Measurements from ENCODE around the gene JAK1.

Gene JAK1

GRCh38 chr1:64873576-64873975, 92.8 kb downstream of the JAK1 start:
- H3K4me3 ChIP-seq (replicated peaks; ENCODE audit: low read depth, low read length) = no peak overlapping the region
- no peak for TF ChIP-seq CTCF (IDR thresholded peaks at IDR 0.05; ENCODE audit: low read length, missing control alignments)
- no peak for DNase-seq (ENCODE audit: low read depth)

DNA sequence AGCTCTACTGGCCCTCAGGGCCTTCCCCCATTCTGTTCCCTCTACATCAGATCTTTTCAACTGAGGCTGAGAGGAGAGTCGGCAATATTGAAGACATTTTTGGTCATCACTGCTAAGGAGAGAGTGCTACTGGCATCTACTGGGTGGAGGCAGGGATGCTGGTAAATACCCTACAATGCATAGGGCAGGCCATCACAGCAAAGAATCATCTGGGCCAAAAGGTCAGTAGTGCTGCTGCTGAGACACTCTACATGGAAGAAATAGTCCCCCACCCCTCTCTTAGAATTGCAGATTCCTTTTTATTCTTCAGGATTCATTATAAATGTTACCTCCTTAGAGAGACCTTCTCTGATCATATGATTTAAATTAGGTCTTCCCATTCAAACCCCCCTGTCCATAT, 94.3 kb downstream of the JAK1 start:
- TF ChIP-seq CTCF (IDR thresholded peaks at IDR 0.05; ENCODE audit: low read length, missing control alignments) = no peak
- no peak overlapping the region for H3K4me3 ChIP-seq (replicated peaks; ENCODE audit: low read depth, low read length)
- DNase-seq (ENCODE audit: low read depth) = no peak

- DNase-seq (ENCODE audit: low read depth) = no peak
- no peak overlapping the region for H3K4me3 ChIP-seq (replicated peaks; ENCODE audit: low read depth, low read length)
- no peak for TF ChIP-seq CTCF (IDR thresholded peaks at IDR 0.05; ENCODE audit: low read length, missing control alignments)
These were observed 95.1 kb downstream of the JAK1 start for GRCh38 chr1:64871256-64871655.

DNA sequence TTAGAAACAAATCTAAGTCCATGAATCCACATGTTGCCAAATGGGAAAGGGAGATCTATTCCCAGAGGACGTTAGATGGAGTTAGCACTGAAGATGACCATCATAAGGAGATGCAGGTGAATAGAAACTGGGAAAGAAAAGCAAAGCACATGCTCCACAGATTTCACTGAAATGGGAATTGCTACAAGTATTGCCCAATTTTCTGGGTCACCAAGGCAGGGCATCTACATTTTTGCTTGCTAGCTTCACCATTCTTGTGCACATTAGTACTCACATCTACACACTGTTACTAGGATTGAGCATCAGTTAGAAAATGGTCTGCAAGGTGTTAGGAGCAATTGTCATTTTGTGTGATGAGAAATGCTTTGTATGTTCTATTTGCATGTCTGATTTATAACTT, 99.1 kb downstream of the JAK1 start:
- TF ChIP-seq CTCF (IDR thresholded peaks at IDR 0.05; ENCODE audit: low read length, missing control alignments) = no peak
- no peak for DNase-seq (ENCODE audit: low read depth)
- no peak overlapping the region for H3K4me3 ChIP-seq (replicated peaks; ENCODE audit: low read depth, low read length)

GRCh38 chr1:64866689-64867088, 99.7 kb downstream of the JAK1 start:
- DNase-seq (ENCODE audit: low read depth) = no peak
- no peak for TF ChIP-seq CTCF (IDR thresholded peaks at IDR 0.05; ENCODE audit: low read length, missing control alignments)
- no peak overlapping the region for H3K4me3 ChIP-seq (replicated peaks; ENCODE audit: low read depth, low read length)

GRCh38 chr1:64865105-64865757, 101.1 kb downstream of the JAK1 start:
- no peak for DNase-seq (ENCODE audit: low read depth)
- no peak for TF ChIP-seq CTCF (IDR thresholded peaks at IDR 0.05; ENCODE audit: low read length, missing control alignments)
- no peak overlapping the region for H3K4me3 ChIP-seq (replicated peaks; ENCODE audit: low read depth, low read length)

Data from fibroblast of pulmonary artery (primary cell).